Measurements from ENCODE around the gene ERAL1. TPM values are rescaled to one million over a fixed set of nuclear protein-coding genes. Genes with fewer than 3 reads are reported as not detected.

ERAL1 gene
- total and polyA plus RNA-seq, 2 of the 8 experiments (the other 6 are each of a cell fraction or from before 2014, with no cell fraction given): 67.8 to 122 TPM

GRCh38 chr17:28873839-28874238, 19.0 kb downstream of the ERAL1 start:
- POLR2A ChIA-PET (ENCODE audit: partially characterized antibody): interaction anchor here (1.0 to 1.6 kb wide), 2 partner anchors 13 to 127 kb away, joined by 3 read pairs; no protein-coding TSS in a partner anchor
- Histone ChIP-seq H3K23ac (ENCODE audit: insufficient read length) (no peak overlapping the region), H4K8ac (ENCODE audit: extremely low read depth, insufficient read depth, low read length) (no peak overlapping the region), H4K91ac (replicated peaks; ENCODE audit: insufficient read length, low read length) (no peak overlapping the region), H2AK5ac (ENCODE audit: low read depth, low read length) (no peak overlapping the region), H2BK5ac (ENCODE audit: low read depth, low read length) (no peak overlapping the region), H3K23me2 (ENCODE audit: low read depth, low read length) (no peaks in the 10 kb centered on the region), H4K20me1 (replicated peaks in 1 of 2; ENCODE audit: control insufficient read depth in 1 of 2, insufficient read depth in 2 of 2, low read length in 2 of 2) (peaks cover 0 to 1% of the 10 kb centered on the region in 2 experiments), H3K4me2 (ENCODE audit: insufficient read depth in 1 of 2, low read depth in 2 of 2, low read length in 2 of 2) (no peak overlapping the region), H3K14ac (ENCODE audit: insufficient read length) (no peak overlapping the region), H2BK20ac (ENCODE audit: low read length) (no peak overlapping the region), H3K4ac (replicated peaks; ENCODE audit: insufficient read length, low read depth, low read length) (no peak overlapping the region), H3K4me1 (replicated peaks in 1 of 4; ENCODE audit: control insufficient read depth in 3 of 4, insufficient read depth in 4 of 4, low read length in 3 of 4) (no peaks in the 10 kb centered on the region), H2BK12ac (ENCODE audit: low read depth, low read length) (no peak overlapping the region), H3K56ac (replicated peaks; ENCODE audit: insufficient read length, low read depth, low read length) (no peak overlapping the region), H3K4me3 (ENCODE audit: extremely low read depth in 1 of 4, insufficient read depth in 2 of 4, low read depth in 3 of 4, low read length in 4 of 4) (no peak overlapping the region), H3K27ac (ENCODE audit: low read depth, low read length) (no peak overlapping the region), H3K79me1 (ENCODE audit: low read depth, low read length) (no peaks in the 10 kb centered on the region), H3K27me3 (replicated peaks in 1 of 4; ENCODE audit: control insufficient read depth in 3 of 4, extremely low read depth in 1 of 4, insufficient read depth in 3 of 4, low read length in 3 of 4) (peaks cover 0 to 4% (median 0%) of the 10 kb centered on the region in 4 experiments; a peak in 2 of 7 replicates), H3K9ac (replicated peaks in 1 of 4; ENCODE audit: extremely low read depth in 1 of 4, low read depth in 3 of 4, low read length in 3 of 4) (no peak overlapping the region), H2BK120ac (replicated peaks; ENCODE audit: low read depth, low read length) (no peak overlapping the region), H3K36me3 (ENCODE audit: control insufficient read depth in 2 of 4, insufficient read depth in 4 of 4, low read length in 3 of 4) (peaks cover 0 to 2% (median 0%) of the 10 kb centered on the region in 4 experiments; a peak in 1 of 8 replicates), H3K18ac (ENCODE audit: extremely low read depth, low read length) (no peak overlapping the region), H3K9me3 (ENCODE audit: insufficient read depth in 2 of 2, low read depth in 1 of 2, low read length in 1 of 2) (no peaks in the 10 kb centered on the region), H4K5ac (ENCODE audit: insufficient read length, low read depth, low read length) (no peak overlapping the region), H2AFZ (ENCODE audit: low read length) (no peak overlapping the region), H3K79me2 (ENCODE audit: control insufficient read depth in 1 of 2, insufficient read depth in 2 of 2, low read length in 2 of 2) (no peaks in the 10 kb centered on the region), H2BK15ac (ENCODE audit: low read length) (no peak overlapping the region)
- FAIRE-seq (no peak), DNase-seq (ENCODE audit: low read depth in 1 of 2, low spot score in 2 of 2) (no peak)
- 94% methylated on average over 7 of the region's 7 CpGs; no CpG with 5 or more reads in 1 of the 2 experiments for WGBS, 2 experiments (ENCODE audit: extremely low coverage in 1 of 2, insufficient coverage in 1 of 2, insufficient read length in 1 of 2, insufficient replicate concordance in 2 of 2, low coverage in 1 of 2, low lambda C conversion rate in 2 of 2, missing lambda C conversion rate in 1 of 2)
- CTCF ChIA-PET (ENCODE audit: partially characterized antibody): interaction anchor here (1.1 to 1.5 kb wide), 4 partner anchors 8 to 123 kb away, joined by 3 to 5 read pairs (median 4); no protein-coding TSS in a partner anchor
- TF ChIP-seq TAF1 (IDR thresholded peaks at IDR 0.05; ENCODE audit: low read depth, low read length) (no peak), SIRT6 (IDR thresholded peaks at IDR 0.05; ENCODE audit: low read length) (no peak), CBX8 (IDR thresholded peaks at IDR 0.05; ENCODE audit: borderline replicate concordance, low read depth, low read length) (no peak), RAD21 (IDR thresholded peaks at IDR 0.05 in 1 of 2, conservative IDR thresholded peaks at IDR 0.05 in 1 of 2; ENCODE audit: low read depth in 2 of 2, low read length in 2 of 2) (no peak), BCL11A (IDR thresholded peaks at IDR 0.05; ENCODE audit: low read depth in 2 of 2, low read length in 2 of 2) (no peak), SIX5 (IDR thresholded peaks at IDR 0.05; ENCODE audit: low read depth, low read length) (no peak)

Measured in H1 (cell line).